Islet precursor cell (in vitro differentiated cells): ENCODE results near the gene PLIN3.
"Not testable (repeated sequence)": the region's sequence is repeated elsewhere in the genome, so short reads cannot be mapped to it uniquely, and the experiment has no call there.

Source experiments
- DNase-seq: peaks from one replicate; pipeline ENCODE4 v3.0.0-alpha.2; 2018

Gene PLIN3

DNA sequence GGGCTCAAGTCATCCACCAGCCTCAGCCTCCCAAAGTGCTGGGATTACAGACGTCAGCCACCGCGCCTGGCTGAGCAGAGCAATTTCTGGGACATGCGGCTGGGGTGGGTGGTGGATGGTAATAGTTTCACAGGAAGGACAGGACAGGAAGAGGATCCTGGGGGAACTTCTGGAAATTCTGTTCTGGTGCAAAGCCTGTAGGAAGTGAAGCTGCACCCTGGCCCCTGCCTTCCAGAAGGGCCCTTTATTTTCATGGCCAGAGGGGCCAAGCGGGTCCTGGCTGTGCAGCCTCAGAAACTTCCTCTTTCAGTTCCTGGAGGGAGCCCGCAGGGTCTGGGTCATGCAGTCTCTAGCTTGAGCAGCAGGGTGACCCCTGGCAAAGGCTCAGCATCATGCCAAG lies 60.3 kb downstream of the PLIN3 start:
- no peak for DNase-seq

- no peak for DNase-seq
Observed at GRCh38 chr19:4806384-4806783, 61.1 kb downstream of the PLIN3 start.

DNA sequence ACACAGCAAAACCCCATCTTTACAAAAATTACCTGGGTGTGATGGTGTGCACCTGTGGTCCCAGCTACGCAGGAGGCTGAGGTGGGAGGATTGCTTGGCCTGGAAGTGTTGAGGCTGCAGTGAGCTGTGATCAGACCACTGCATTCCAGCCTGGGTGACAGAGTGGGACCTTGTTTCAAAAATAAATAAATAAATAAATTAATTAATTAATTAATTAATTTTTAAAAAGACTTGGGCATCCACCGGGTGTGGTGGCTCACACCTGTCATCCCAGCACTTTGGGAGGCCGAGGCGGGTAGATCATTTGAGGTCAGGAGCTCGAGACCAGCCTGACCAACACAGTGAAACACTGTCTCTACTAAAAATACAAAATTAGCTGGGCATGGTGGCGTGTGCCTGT lies 62.3 kb downstream of the PLIN3 start:
- not testable (repeated sequence) for DNase-seq

- DNase-seq, result peak; percentile 81
Observed at GRCh38 chr19:4803736-4804695, 63.5 kb downstream of the PLIN3 start.

GRCh38 chr19:4802711-4803110 lies 64.8 kb downstream of the PLIN3 start:
- DNase-seq, result no peak

DNA sequence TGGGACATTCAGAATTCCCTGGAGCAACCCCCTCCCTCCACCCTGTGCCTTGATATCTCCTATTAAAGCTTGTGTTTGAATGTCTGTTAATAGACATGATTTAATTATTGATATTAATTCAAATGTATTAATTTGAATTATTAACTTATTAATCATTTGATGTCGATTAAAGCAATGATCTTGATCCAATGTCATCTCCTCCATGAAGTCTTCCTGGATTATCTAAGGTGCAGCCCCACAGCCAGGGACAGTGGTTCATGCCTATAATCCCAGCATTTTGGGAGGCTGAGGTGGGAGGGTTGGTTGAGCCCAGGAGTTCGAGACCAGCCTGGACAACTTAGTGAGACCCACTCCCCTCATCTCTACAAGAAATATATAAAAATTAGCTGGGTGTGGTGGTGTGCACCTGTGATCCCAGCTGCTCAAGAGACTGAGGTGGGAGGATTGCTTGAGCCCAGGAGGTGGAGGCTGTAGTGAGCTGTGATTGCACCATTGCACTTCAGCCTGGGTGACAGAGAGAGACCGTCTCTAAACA lies 66.3 kb downstream of the PLIN3 start:
- DNase-seq, result no peak

GRCh38 chr19:4800591-4801081 lies 66.8 kb downstream of the PLIN3 start:
- DNase-seq, result peak; percentile 66

DNA sequence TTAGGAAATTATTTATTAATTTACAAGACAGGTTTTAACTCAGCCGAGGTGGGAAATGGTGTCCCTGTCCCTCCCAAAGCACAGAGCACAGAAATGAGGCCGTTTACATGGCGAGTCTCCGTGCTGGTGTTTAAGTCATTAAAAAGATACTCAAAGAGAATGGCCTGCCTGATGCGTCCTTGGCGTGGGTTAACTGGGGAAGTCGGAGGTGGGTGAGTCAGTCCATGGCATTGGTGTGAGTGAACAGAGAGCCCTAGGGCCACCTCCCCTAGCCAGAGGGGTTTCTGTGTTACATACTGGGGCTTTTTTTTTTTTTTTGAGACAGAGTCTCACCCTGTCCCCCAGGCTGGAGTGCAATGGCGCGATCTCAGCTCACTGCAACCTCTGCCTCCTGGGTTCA lies 72.1 kb downstream of the PLIN3 start:
- DNase-seq, result no peak

GRCh38 chr19:4794971-4795370 lies 72.5 kb downstream of the PLIN3 start:
- no peak for DNase-seq

DNA sequence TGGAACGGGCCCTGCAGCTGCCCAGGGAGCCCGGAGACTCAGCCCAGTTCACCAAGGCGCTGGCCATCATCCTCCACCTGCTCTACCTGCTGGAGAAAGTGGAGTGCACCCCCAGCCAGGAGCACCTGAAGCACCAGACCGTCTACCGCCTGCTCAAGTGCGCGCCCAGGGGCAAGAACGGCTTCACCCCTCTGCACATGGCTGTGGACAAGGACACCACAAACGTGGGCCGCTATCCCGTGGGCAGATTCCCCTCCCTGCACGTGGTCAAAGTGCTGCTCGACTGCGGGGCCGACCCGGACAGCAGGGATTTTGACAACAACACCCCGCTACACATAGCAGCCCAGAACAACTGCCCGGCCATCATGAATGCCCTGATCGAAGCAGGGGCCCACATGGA lies 74.2 kb downstream of the PLIN3 start:
- DNase-seq, result not testable (repeated sequence)

DNA sequence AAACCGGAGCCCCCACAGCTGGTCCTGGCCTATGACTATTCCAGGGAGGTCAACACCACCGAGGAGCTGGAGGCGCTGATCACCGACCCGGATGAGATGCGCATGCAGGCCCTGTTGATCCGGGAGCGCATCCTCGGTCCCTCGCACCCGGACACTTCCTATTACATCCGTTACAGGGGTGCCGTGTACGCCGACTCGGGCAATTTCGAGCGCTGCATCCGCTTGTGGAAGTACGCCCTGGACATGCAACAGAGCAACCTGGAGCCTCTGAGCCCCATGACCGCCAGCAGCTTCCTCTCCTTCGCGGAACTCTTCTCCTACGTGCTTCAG lies 74.6 kb downstream of the PLIN3 start:
- DNase-seq, result not testable (repeated sequence)

DNA sequence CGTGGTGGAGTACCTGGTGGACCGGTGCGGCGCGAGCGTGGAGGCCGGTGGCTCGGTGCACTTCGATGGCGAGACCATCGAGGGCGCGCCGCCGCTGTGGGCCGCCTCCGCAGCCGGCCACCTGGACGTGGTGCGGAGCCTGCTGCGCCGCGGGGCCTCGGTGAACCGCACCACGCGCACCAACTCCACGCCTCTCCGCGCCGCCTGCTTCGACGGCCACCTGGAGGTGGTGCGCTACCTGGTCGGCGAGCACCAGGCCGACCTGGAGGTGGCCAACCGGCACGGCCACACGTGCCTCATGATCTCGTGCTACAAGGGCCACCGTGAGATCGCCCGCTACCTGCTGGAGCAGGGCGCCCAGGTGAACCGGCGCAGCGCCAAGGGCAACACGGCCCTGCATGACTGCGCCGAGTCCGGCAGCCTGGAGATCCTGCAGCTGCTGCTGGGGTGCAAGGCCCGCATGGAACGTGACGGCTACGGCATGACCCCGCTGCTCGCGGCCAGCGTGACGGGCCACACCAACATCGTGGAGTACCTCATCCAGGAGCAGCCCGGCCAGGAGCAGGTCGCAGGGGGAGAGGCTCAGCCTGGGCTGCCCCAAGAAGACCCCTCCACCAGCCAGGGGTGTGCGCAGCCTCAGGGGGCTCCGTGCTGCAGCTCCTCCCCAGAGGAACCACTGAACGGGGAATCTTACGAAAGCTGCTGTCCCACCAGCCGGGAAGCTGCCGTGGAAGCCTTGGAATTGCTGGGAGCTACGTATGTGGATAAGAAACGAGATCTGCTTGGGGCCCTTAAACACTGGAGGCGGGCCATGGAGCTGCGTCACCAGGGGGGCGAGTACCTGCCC lies 75.2 kb downstream of the PLIN3 start:
- not testable (repeated sequence) for DNase-seq

DNA sequence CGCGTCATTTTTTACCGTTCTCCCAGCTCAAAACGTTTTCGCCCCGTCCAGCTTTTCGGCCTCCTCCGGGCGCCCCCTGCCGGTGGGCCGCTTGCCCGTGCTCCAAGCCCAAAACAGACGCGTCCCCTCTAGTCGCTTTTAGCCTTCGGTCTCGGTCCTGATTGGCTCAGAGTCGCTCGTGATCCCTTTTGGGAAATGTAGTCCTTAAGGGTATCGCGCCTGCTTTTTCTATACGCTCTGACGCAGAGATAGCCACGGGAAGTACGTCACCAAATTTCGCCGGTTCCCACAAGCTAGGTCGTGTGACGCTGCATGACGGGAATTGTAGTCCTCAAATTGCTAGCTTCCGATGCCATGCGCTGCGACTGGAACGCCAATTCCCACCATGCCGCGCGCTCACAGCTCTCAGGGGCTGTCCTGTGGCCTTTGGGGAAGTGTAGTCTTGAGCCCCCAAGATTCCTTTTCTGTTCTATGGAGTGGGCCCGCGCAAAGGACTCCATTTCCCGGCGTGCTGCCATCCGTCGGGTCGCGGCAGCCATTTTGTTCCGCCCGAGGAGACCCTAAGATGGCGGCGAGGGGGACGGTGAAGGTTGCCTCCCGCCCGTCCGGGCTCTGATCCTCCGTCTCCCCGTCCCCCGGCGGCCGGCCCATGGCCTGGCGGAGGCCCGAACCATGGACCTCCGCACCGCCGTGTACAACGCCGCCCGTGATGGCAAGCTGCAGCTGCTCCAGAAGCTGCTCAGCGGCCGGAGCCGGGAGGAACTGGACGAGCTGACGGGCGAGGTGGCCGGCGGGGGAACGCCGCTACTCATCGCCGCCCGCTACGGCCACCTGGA lies 76.1 kb downstream of the PLIN3 start, which contains the start of gene FEM1A:
Gene FEM1A, plus strand, starts transcription at position 552 of the 836 bp plus-strand sequence. Its CDS starts 121 bp downstream, at position 673.
- DNase-seq, result peak; percentile 100
